ENCODE data around the gene RNF144B.
A peak's percentile ranks its signal among the peaks of the same experiment; 100 is the strongest.
"Not testable (repeated sequence)": the region's sequence is repeated elsewhere in the genome, so short reads cannot be mapped to it uniquely, and the experiment has no call there.

RNF144B gene

GRCh38 chr6:18387061-18387721, at the start of gene RNF144B:
Gene RNF144B (plus strand): TSS chr6:18387350. CDS start chr6:18399535, 12,185 bp downstream.
- DNase-seq, result peak; percentile 66

- DNase-seq, result no peak
Measured at GRCh38 chr6:18339599-18339998, 47.6 kb upstream of the RNF144B start.

- DNase-seq, result no peak
Measured at GRCh38 chr6:18340781-18341551, 46.2 kb upstream of the RNF144B start.

GRCh38 chr6:18342223-18342622, 44.9 kb upstream of the RNF144B start:
- no peak for DNase-seq

- no peak for DNase-seq
Measured at GRCh38 chr6:18343741-18344140, 43.4 kb upstream of the RNF144B start.

GRCh38 chr6:18347021-18347577, 40.1 kb upstream of the RNF144B start:
- DNase-seq, result no peak

- no peak for DNase-seq
Measured at GRCh38 chr6:18347866-18348265, 39.3 kb upstream of the RNF144B start.

GRCh38 chr6:18349386-18349785, 37.8 kb upstream of the RNF144B start:
- no peak for DNase-seq

- DNase-seq, result no peak
Measured at GRCh38 chr6:18350271-18350670, 36.9 kb upstream of the RNF144B start.

- DNase-seq, result peak; percentile 5
Measured at GRCh38 chr6:18350712-18351111, 36.4 kb upstream of the RNF144B start.

- no peak for DNase-seq
Measured at GRCh38 chr6:18352001-18352400, 35.1 kb upstream of the RNF144B start.

- DNase-seq, result no peak
Measured at GRCh38 chr6:18352842-18353241, 34.3 kb upstream of the RNF144B start.

GRCh38 chr6:18353251-18353650, 33.9 kb upstream of the RNF144B start:
- DNase-seq, result no peak

- DNase-seq, result not testable (repeated sequence)
Measured at GRCh38 chr6:18357546-18357945, 29.6 kb upstream of the RNF144B start.

- DNase-seq, result no peak
Measured at GRCh38 chr6:18359237-18359885, 27.8 kb upstream of the RNF144B start.

- no peak for DNase-seq
Measured at GRCh38 chr6:18360188-18360587, 27.0 kb upstream of the RNF144B start.

- no peak for DNase-seq
Measured at GRCh38 chr6:18362058-18362561, 25.0 kb upstream of the RNF144B start.

GRCh38 chr6:18363746-18364145, 23.4 kb upstream of the RNF144B start:
- DNase-seq, result no peak

- DNase-seq, result not testable (repeated sequence)
Measured at GRCh38 chr6:18364561-18364960, 22.6 kb upstream of the RNF144B start.

GRCh38 chr6:18367371-18367770, 19.8 kb upstream of the RNF144B start:
- DNase-seq, result no peak

GRCh38 chr6:18368277-18369105, 18.7 kb upstream of the RNF144B start:
- DNase-seq, result no peak

GRCh38 chr6:18371010-18371409, 16.1 kb upstream of the RNF144B start:
- no peak for DNase-seq
